Stimulated activated naive CD4-positive, alpha-beta T cell (primary cell): ENCODE results near the gene PM20D2.
"Not testable (repeated sequence)": the region's sequence is repeated elsewhere in the genome, so short reads cannot be mapped to it uniquely, and the experiment has no call there.

Source experiments
- DNase-seq, 6 experiments: peaks; one replicate each; lab custom pipeline; 2025; lab: John Stamatoyannopoulos, UW

Gene PM20D2

GRCh38 chr6:89145956-89146717 is at the start of gene PM20D2:
Gene PM20D2, plus strand, starts transcription at chr6:89146055. Its CDS starts 90 bp downstream, at chr6:89146145.
- peak; percentile 26 to 71 (median 58) for DNase-seq

GRCh38 chr6:89098461-89098860 is 47.4 kb upstream of the PM20D2 start:
- no peak for DNase-seq

GRCh38 chr6:89100114-89100513 is 45.7 kb upstream of the PM20D2 start:
- DNase-seq = no peak

GRCh38 chr6:89110284-89110683 is 35.6 kb upstream of the PM20D2 start:
- no peak for DNase-seq

- DNase-seq = no peak
These were observed 33.9 kb upstream of the PM20D2 start for GRCh38 chr6:89111933-89112332.

- no peak for DNase-seq
These were observed 29.2 kb upstream of the PM20D2 start for GRCh38 chr6:89116702-89117101.

GRCh38 chr6:89117211-89118108 is 28.4 kb upstream of the PM20D2 start, which contains the start of gene SRSF12:
Gene SRSF12, minus strand, starts transcription at chr6:89118071. Its CDS starts 184 bp downstream, at chr6:89117887.
- peak in 5 of 6 experiments; percentile 14 to 40 (median 30) for DNase-seq

- DNase-seq = no peak
These were observed 26.9 kb upstream of the PM20D2 start for GRCh38 chr6:89118931-89119330.

GRCh38 chr6:89120371-89120770 is 25.5 kb upstream of the PM20D2 start:
- DNase-seq = no peak

- no peak for DNase-seq
These were observed 23.9 kb upstream of the PM20D2 start for GRCh38 chr6:89121934-89122333.

- DNase-seq = peak in 2 of 6 experiments; percentile 4 to 23
These were observed 23.2 kb upstream of the PM20D2 start for GRCh38 chr6:89122625-89123024.

- not testable (repeated sequence) for DNase-seq
These were observed 17.6 kb upstream of the PM20D2 start for GRCh38 chr6:89128256-89128671.

- DNase-seq = no peak
These were observed 14.3 kb upstream of the PM20D2 start for GRCh38 chr6:89131599-89131998.

- no peak for DNase-seq
These were observed 13.8 kb upstream of the PM20D2 start for GRCh38 chr6:89132057-89132456.

- DNase-seq = no peak
These were observed 11.9 kb upstream of the PM20D2 start for GRCh38 chr6:89133981-89134380.

- no peak for DNase-seq
These were observed 11.1 kb upstream of the PM20D2 start for GRCh38 chr6:89134723-89135122.

- no peak for DNase-seq
These were observed 7.7 kb upstream of the PM20D2 start for GRCh38 chr6:89138173-89138572.

GRCh38 chr6:89139509-89140346 is 6.1 kb upstream of the PM20D2 start:
- no peak for DNase-seq

GRCh38 chr6:89140347-89141156 is 5.3 kb upstream of the PM20D2 start:
- no peak for DNase-seq

GRCh38 chr6:89144354-89144906 is 1.4 kb upstream of the PM20D2 start:
- DNase-seq = no peak
